NT2/D1 (cell line): Measurements from ENCODE around the gene OR52J3.

Source experiments
- DNase-seq: peaks from one replicate; pipeline ENCODE4 v3.0.0-alpha.2; 2011; ENCODE audit warnings: low read depth, low spot score
- H3K27me3 ChIP-seq: 2 replicates; pipeline ENCODE4 v1.6.0; 2011; ENCODE audit warnings: mild to moderate bottlenecking; ENCODE audit not compliant: insufficient read length, insufficient read depth
- H3K36me3 ChIP-seq: 2 replicates; pipeline ENCODE4 v1.6.1; 2011; ENCODE audit warnings: mild to moderate bottlenecking, low read length, mixed read lengths; ENCODE audit not compliant: insufficient read depth, insufficient read length
- H3K4me1 ChIP-seq: 2 replicates; pipeline ENCODE4 v1.5.1; 2011; ENCODE audit not compliant: insufficient read depth, insufficient read length
- H3K4me3 ChIP-seq: 2 replicates; pipeline ENCODE4 v1.5.1; 2011; ENCODE audit warnings: low read depth; ENCODE audit not compliant: insufficient read length
- H3K9ac ChIP-seq: 2 replicates; pipeline ENCODE4 v1.6.0; 2011; ENCODE audit warnings: low read depth; ENCODE audit not compliant: insufficient read length
- H3K9me3 ChIP-seq: 2 replicates; pipeline ENCODE4 v1.5.1; 2011; ENCODE audit warnings: mild to moderate bottlenecking, low read length; ENCODE audit not compliant: insufficient read depth
- SUZ12 ChIP-seq: IDR thresholded peaks from 2 replicates; pipeline ENCODE4 v1.6.1; 2011; ENCODE audit not compliant: insufficient read length, insufficient read depth; ENCODE audit errors: extremely low read depth
- YY1 ChIP-seq: IDR thresholded peaks from 2 replicates; pipeline ENCODE4 v1.6.1; 2011; ENCODE audit not compliant: insufficient read length, insufficient read depth
- ZNF274 ChIP-seq: IDR thresholded peaks from 2 replicates; pipeline ENCODE4 v1.6.1; 2011; ENCODE audit warnings: mild to moderate bottlenecking, low read depth, low read length

Gene OR52J3

GRCh38 chr11:5046226-5046625, at the start of gene OR52J3:
OR52J3 (plus strand) TSS chr11:5046526; CDS start chr11:5046526, 0 bp downstream.
- Histone ChIP-seq H3K9me3 (no peaks in the 10 kb centered on the region), H3K4me3 (no peak within 1 kb of the TSS), H3K4me1 (no peaks in the 10 kb centered on the region), H3K9ac (no peak within 1 kb of the TSS), H3K36me3 (no peaks in the 10 kb centered on the region), H3K27me3 (no peaks in the 10 kb centered on the region)
- no peak for TF ChIP-seq YY1
- no peak for TF ChIP-seq SUZ12
- TF ChIP-seq ZNF274, result no peak
- no peak for DNase-seq

GRCh38 chr11:5004424-5005274, 41.7 kb upstream of the OR52J3 start:
- H3K9me3 ChIP-seq, result no peaks in the 10 kb centered on the region
- no peak overlapping the region for H3K9ac ChIP-seq
- no peaks in the 10 kb centered on the region for H3K27me3 ChIP-seq
- peak; percentile 57 for DNase-seq
- H3K4me3 ChIP-seq, result no peak overlapping the region
- no peak for TF ChIP-seq YY1
- TF ChIP-seq SUZ12, result no peak
- TF ChIP-seq ZNF274, result no peak
- H3K36me3 ChIP-seq, result no peaks in the 10 kb centered on the region
- H3K4me1 ChIP-seq, result no peaks in the 10 kb centered on the region

- no peaks in the 10 kb centered on the region for H3K36me3 ChIP-seq
- H3K27me3 ChIP-seq, result no peaks in the 10 kb centered on the region
- H3K4me3 ChIP-seq, result no peak overlapping the region
- H3K9ac ChIP-seq, result no peak overlapping the region
- H3K4me1 ChIP-seq, result no peaks in the 10 kb centered on the region
- no peaks in the 10 kb centered on the region for H3K9me3 ChIP-seq
- no peak for TF ChIP-seq ZNF274
- no peak for TF ChIP-seq SUZ12
- no peak for TF ChIP-seq YY1
- DNase-seq, result no peak
Observed at GRCh38 chr11:5007561-5007960, 38.8 kb upstream of the OR52J3 start.

GRCh38 chr11:5011254-5011653, 35.1 kb upstream of the OR52J3 start:
- no peak for DNase-seq
- Histone ChIP-seq H3K9ac (no peak overlapping the region), H3K9me3 (no peaks in the 10 kb centered on the region), H3K36me3 (no peaks in the 10 kb centered on the region), H3K4me3 (no peak overlapping the region), H3K4me1 (no peaks in the 10 kb centered on the region), H3K27me3 (no peaks in the 10 kb centered on the region)
- TF ChIP-seq YY1, result no peak
- TF ChIP-seq ZNF274, result no peak
- TF ChIP-seq SUZ12, result no peak

- H3K9me3 ChIP-seq, result no peaks in the 10 kb centered on the region
- no peaks in the 10 kb centered on the region for H3K27me3 ChIP-seq
- H3K9ac ChIP-seq, result no peak overlapping the region
- no peaks in the 10 kb centered on the region for H3K4me1 ChIP-seq
- TF ChIP-seq ZNF274 (no peak), SUZ12 (no peak), YY1 (no peak)
- DNase-seq, result no peak
- no peak overlapping the region for H3K4me3 ChIP-seq
- no peaks in the 10 kb centered on the region for H3K36me3 ChIP-seq
Observed at GRCh38 chr11:5013012-5013411, 33.3 kb upstream of the OR52J3 start.

- TF ChIP-seq SUZ12 (no peak), ZNF274 (no peak), YY1 (no peak)
- no peak for DNase-seq
Observed at GRCh38 chr11:5021996-5022395, 24.3 kb upstream of the OR52J3 start.

GRCh38 chr11:5036669-5037068, 9.7 kb upstream of the OR52J3 start:
- no peak for DNase-seq
- no peak for TF ChIP-seq SUZ12
- TF ChIP-seq ZNF274, result no peak
- no peak for TF ChIP-seq YY1
- no peaks in the 10 kb centered on the region for H3K4me1 ChIP-seq
- H3K36me3 ChIP-seq, result no peaks in the 10 kb centered on the region
- no peaks in the 10 kb centered on the region for H3K27me3 ChIP-seq
- H3K9me3 ChIP-seq, result no peaks in the 10 kb centered on the region
- no peak overlapping the region for H3K4me3 ChIP-seq
- no peak overlapping the region for H3K9ac ChIP-seq

More at GRCh38 chr11:5021996-5022395, 24.3 kb upstream of the OR52J3 start:
- no peaks in the 10 kb centered on the region for H3K27me3 ChIP-seq
- no peak overlapping the region for H3K9ac ChIP-seq
- no peaks in the 10 kb centered on the region for H3K9me3 ChIP-seq
- no peaks in the 10 kb centered on the region for H3K36me3 ChIP-seq
- H3K4me3 ChIP-seq, result no peak overlapping the region
- no peaks in the 10 kb centered on the region for H3K4me1 ChIP-seq
